K562 (cell line): ENCODE measurements around the gene SMURF1. TPM values are rescaled to one million over a fixed set of nuclear protein-coding genes. Genes with fewer than 3 reads are reported as not detected.

Experiments used
- ATAC-seq: fragments of 200-7000 bp; cut with Tn5 transposase; 3 replicates; pipeline ENCODE4 v1.9.1; 2020; ENCODE audit warnings: moderate library complexity
- BruUV-seq: library from RNA; stranded (reverse); fragments of 400-500 nt; replicated peaks from 2 replicates; lab custom pipeline; 2021; lab: Mats Ljungman, UMichigan
- CTCF ChIA-PET: fragments of 300-600 bp; formaldehyde crosslinking; extraction: SDS; loops from one replicate; lab custom pipeline; 2021; ENCODE audit warnings: low intra/inter-chr PET ratio; lab: Yijun Ruan, JAX
- POLR2A ChIA-PET: fragments of 300-600, 350-650 bp; sonication (Branson Sonifier 250); formaldehyde crosslinking; extraction: SDS; loops from one replicate; lab custom pipeline; 2021; ENCODE audit warnings: antibody characterized with exemption, inconsistent platforms; lab: Yijun Ruan, JAX
- DNase-seq, 4 experiments: peaks; one replicate each; pipeline versions ENCODE4 v3.0.0 to v3.0.0-alpha.2; 2011 to 2018; ENCODE audit warnings: low spot score in 3 of 4, mixed read lengths in 3 of 4; ENCODE audit errors: extremely low read depth in 1 of 4
- FAIRE-seq: peaks from 2 replicates; lab custom pipeline; 2011; peaks lifted over from hg19 to GRCh38; lab: Jason Lieb, UNC
- H2AFZ ChIP-seq: 2 replicates; pipeline ENCODE4 v1.6.0; 2011; ENCODE audit warnings: low read depth, low read length, control low read depth, inconsistent platforms
- H3K27ac ChIP-seq: fragments of 200-600 bp; 3 replicates; pipeline ENCODE4 v1.8.0; 2011; ENCODE audit warnings: low read depth, mild to moderate bottlenecking, control low read depth, inconsistent platforms, low read length, moderate library complexity, mixed read lengths; ENCODE audit errors: extremely low read depth
- H3K27me3 ChIP-seq, 2 experiments: fragments of 300-600 bp in 1 of 2; 2 replicates in 1 of 2; 3 replicates in 1 of 2; pipeline versions ENCODE4 v1.6.0 to v1.8.0; 2011; ENCODE audit warnings: inconsistent platforms in 2 of 2, low read length in 2 of 2, mild to moderate bottlenecking in 1 of 2, mixed read lengths in 1 of 2, moderate library complexity in 1 of 2; ENCODE audit not compliant: control insufficient read depth in 2 of 2, insufficient read depth in 2 of 2
- H3K36me3 ChIP-seq: fragments of 300-600 bp; 3 replicates; pipeline ENCODE4 v1.8.0; 2011; ENCODE audit warnings: mild to moderate bottlenecking, low read length, inconsistent platforms; ENCODE audit not compliant: control insufficient read depth, insufficient read depth
- H3K4me1 ChIP-seq, 2 experiments: fragments of 200-600 bp in 1 of 2; replicated peaks in 1 of 2; 2 replicates in 1 of 2; 3 replicates in 1 of 2; pipeline versions ENCODE4 v1.5.1 to v1.8.0; 2011; ENCODE audit warnings: inconsistent platforms in 2 of 2, low read length in 2 of 2, mild to moderate bottlenecking in 1 of 2, mixed read lengths in 1 of 2, moderate library complexity in 1 of 2; ENCODE audit not compliant: control insufficient read depth in 2 of 2, insufficient read depth in 2 of 2
- H3K4me2 ChIP-seq: 2 replicates; pipeline ENCODE4 v1.6.1; 2011; ENCODE audit warnings: low read length, control low read depth, inconsistent platforms, mixed read lengths; ENCODE audit not compliant: insufficient read depth
- H3K4me3 ChIP-seq: fragments of 200-600 bp; sonication (generic), shearing (Covaris generic); 2 replicates; pipeline ENCODE4 v1.5.1; 2016; ENCODE audit warnings: control low read depth, inconsistent platforms
- H3K79me2 ChIP-seq: fragments of 200-600 bp; 3 replicates; pipeline ENCODE4 v1.8.0; 2011; ENCODE audit warnings: low read length, inconsistent platforms; ENCODE audit not compliant: control insufficient read depth, insufficient read depth
- H3K9ac ChIP-seq, 2 experiments: 2 replicates each; pipeline versions ENCODE4 v1.6.0 to v1.6.1; 2011; ENCODE audit warnings: low read depth in 2 of 2, low read length in 2 of 2, control low read depth in 1 of 2, inconsistent platforms in 1 of 2, mild to moderate bottlenecking in 1 of 2, mixed read lengths in 1 of 2; ENCODE audit not compliant: insufficient read depth in 1 of 2
- H3K9me1 ChIP-seq: one replicate; pipeline ENCODE4 v1.6.0; 2011; ENCODE audit warnings: inconsistent platforms, mild to moderate bottlenecking, low read length, moderate library complexity; ENCODE audit not compliant: control insufficient read depth, insufficient read depth
- H3K9me3 ChIP-seq: replicated peaks from 2 replicates; pipeline ENCODE4 v1.5.1; 2011; ENCODE audit warnings: low read depth, low read length, inconsistent platforms; ENCODE audit not compliant: control insufficient read depth, insufficient read depth
- H4K20me1 ChIP-seq: replicated peaks from 2 replicates; pipeline ENCODE4 v1.6.1; 2011; ENCODE audit warnings: low read length, inconsistent platforms, mixed read lengths; ENCODE audit not compliant: control insufficient read depth, insufficient read depth
- BRCA1 ChIP-seq, 2 experiments: fragments of 450-650 bp in 1 of 2; sonication (generic) in 1 of 2; formaldehyde crosslinking in 1 of 2; IDR thresholded peaks; 2 replicates each; pipeline versions ENCODE4 v1.5.0 to v1.6.1; 2017 to 2020; ENCODE audit warnings: mild to moderate bottlenecking in 1 of 2, missing genetic modification reagents in 1 of 2
- ETV6 ChIP-seq, 3 experiments: fragments of 150-350 bp in 1 of 3; sonication (generic) in 1 of 3; formaldehyde crosslinking in 1 of 3; IDR thresholded peaks; 2 replicates each; pipeline versions ENCODE4 v1.6.1 to v1.8.0; 2014 to 2022; ENCODE audit warnings: borderline replicate concordance in 2 of 3, low read depth in 2 of 3, antibody characterized with exemption in 1 of 3, low read length in 1 of 3, mild to moderate bottlenecking in 1 of 3, missing genetic modification reagents in 1 of 3
- HDAC6 ChIP-seq: IDR thresholded peaks from 2 replicates; pipeline ENCODE4 v1.6.1; 2012; ENCODE audit warnings: low read depth, mild to moderate bottlenecking, control low read depth, inconsistent platforms, low read length, moderate library complexity
- ZNF174 ChIP-seq: fragments of 250-450 bp; sonication (Bioruptor Pico); IDR thresholded peaks from 2 replicates; pipeline ENCODE4 v1.4.0; 2020; ENCODE audit warnings: mild to moderate bottlenecking
- ZNF224 ChIP-seq: sonication (generic); formaldehyde crosslinking; IDR thresholded peaks from 2 replicates; pipeline ENCODE4 v1.8.0; 2022; ENCODE audit warnings: mild to moderate bottlenecking, missing genetic modification reagents
- ZNF316 ChIP-seq: fragments of 450-650 bp; IDR thresholded peaks from 2 replicates; pipeline ENCODE4 v1.6.1; 2016
- WGBS: fragments of 100-300 bp; shearing (Covaris generic); methylation state at CpG from one replicate; pipeline ENCODE4 v1.1.6; 2016; ENCODE audit warnings: low coverage, mixed read lengths; ENCODE audit not compliant: insufficient coverage; ENCODE audit errors: missing lambda C conversion rate; 5-methylcytosine and 5-hydroxymethylcytosine counted together
- in situ Hi-C: fragments of 300-500 bp; cut with MboI; formaldehyde crosslinking; loops from 4 replicates; pipeline ENCODE4 v1.15.0; 2018; ENCODE audit warnings: inconsistent platforms, mixed read lengths
- intact Hi-C: fragments of 100-400 bp; cut with micrococcal nuclease; formaldehyde crosslinking; loops from 2 replicates; pipeline ENCODE4 v1.14.2; 2022
- polyA plus RNA-seq, 8 experiments: library from polyadenylated mRNA; depleted of rRNA in 4 of 8; stranded (reverse) in 5 of 8; unstranded in 3 of 8; fragments of >200 nt; fragmentation: Nextera tagmentation in 2 of 8; fragmentation: Illumina TruSeq in 1 of 8; extraction: Ambion mirVana in 2 of 8; extraction: Trizol in 1 of 8; gene quantifications; 2 replicates each; pipeline versions ENCODE4 v1.2.1 to v1.2.3, GENCODE V29; 2011 to 2014; ENCODE audit warnings: inconsistent platforms in 1 of 8, missing spikeins in 1 of 8
- total RNA-seq, 7 experiments: library from RNA; depleted of rRNA in 6 of 7; stranded (reverse); fragments of >200 nt in 6 of 7; fragmentation: Illumina TruSeq in 2 of 7; extraction: Trizol in 2 of 7; gene quantifications; 2 replicates each; pipeline versions ENCODE4 v1.2.1 to v1.2.3, GENCODE V29; 2011 to 2021; ENCODE audit warnings: low replicate concordance in 1 of 7

Gene SMURF1
- total and polyA plus RNA-seq, 9 of the 15 experiments (the other 6 are each of a cell fraction or from before 2014, with no cell fraction given): 1.0 to 20.1 (median 12.6) TPM

DNA sequence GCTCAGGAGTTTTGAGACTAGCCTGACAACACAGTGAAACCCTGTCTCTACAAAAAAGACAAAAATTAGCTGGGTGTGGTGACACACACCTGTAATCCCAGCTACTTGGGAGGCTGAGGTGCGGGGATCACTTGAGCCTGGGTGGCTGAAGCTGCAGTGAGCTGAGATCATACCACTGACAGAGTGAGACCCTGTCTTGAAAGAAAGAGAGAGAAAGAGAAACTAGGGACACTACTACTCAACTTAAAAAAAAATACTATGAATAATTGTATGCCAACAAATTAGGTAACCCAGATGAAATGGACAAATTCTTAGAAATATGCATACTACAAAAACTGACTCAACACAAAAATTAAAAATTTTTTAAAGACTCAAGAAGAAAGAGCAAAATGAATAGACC lies 28.5 kb downstream of the SMURF1 start:
- Histone ChIP-seq H3K27ac (no peak overlapping the region), H3K9me1 (no peaks in the 10 kb centered on the region), H3K36me3 (0 out of 3 replicates have a peak, but pooled peaks cover 4% of the 10 kb centered on the region), H4K20me1 (no peaks in the 10 kb centered on the region), H3K79me2 (peaks cover 70% of the 10 kb centered on the region), H3K9ac (no peak overlapping the region), H3K4me1 (peaks cover 0 to 9% of the 10 kb centered on the region in 2 experiments; a peak in 1 of 5 replicates), H2AFZ (no peak overlapping the region), H3K4me3 (no peak overlapping the region), H3K27me3 (no peaks in the 10 kb centered on the region), H3K4me2 (no peak overlapping the region), H3K9me3 (no peaks in the 10 kb centered on the region; the same call in 1 of the 2 replicates)
- POLR2A ChIA-PET: interaction anchor here (0.6 to 1.8 kb wide), 4 partner anchors 10 to 1787 kb away, joined by 3 to 5 read pairs (median 4); no protein-coding TSS in a partner anchor
- in situ Hi-C loops: no loop called here
- BruUV-seq: no TSS peak
- WGBS: 91% methylated on average over 1 of the region's 1 CpG
- intact Hi-C loops: no loop called here
- no peak for FAIRE-seq
- DNase-seq: no peak
- CTCF ChIA-PET: no interaction called here
- no peak for ATAC-seq
- 0 out of 2 replicates have a peak, but pooled peaks have one; percentile 3 for TF ChIP-seq ZNF316
- TF ChIP-seq ZNF224 (CRISPR knock-in tag): no peak
- TF ChIP-seq BRCA1 (IDR thresholded peaks at IDR 0.05): no peak
- TF ChIP-seq BRCA1 (CRISPR knock-in tag; IDR thresholded peaks at IDR 0.05): no peak
- TF ChIP-seq ZNF174 (CRISPR knock-in tag): no peak
- TF ChIP-seq ETV6 (IDR thresholded peaks at IDR 0.05; ENCODE audit: borderline replicate concordance in 1 of 2, low read depth in 2 of 2, low read length in 1 of 2): no peak
- no peak for TF ChIP-seq ETV6 (CRISPR knock-in tag; IDR thresholded peaks at IDR 0.05; ENCODE audit: borderline replicate concordance)
- no peak for TF ChIP-seq HDAC6
